Retinal pigment epithelial cell (primary cell): ENCODE measurements around the gene MTREX.

ENCODE experiments used
- DNase-seq: peaks from one replicate; pipeline ENCODE4 v3.0.0-alpha.2; 2010; ENCODE audit warnings: low read depth
- H3K4me3 ChIP-seq: 2 replicates; pipeline ENCODE4 v1.5.1; 2011; ENCODE audit warnings: mild to moderate bottlenecking, low read length, control low read depth, moderate library complexity
- CTCF ChIP-seq: conservative IDR thresholded peaks from 2 replicates; pipeline ENCODE4 v1.5.1; 2011; ENCODE audit warnings: low read depth, low read length, control low read depth, inconsistent platforms

Gene MTREX

GRCh38 chr5:55324815-55325418, 17.1 kb downstream of the MTREX start:
- H3K4me3 ChIP-seq = no peak overlapping the region
- DNase-seq = no peak
- TF ChIP-seq CTCF = peak; percentile 65

- TF ChIP-seq CTCF = no peak
- no peak overlapping the region for H3K4me3 ChIP-seq
Measured at GRCh38 chr5:55325621-55326020, 17.8 kb downstream of the MTREX start.

GRCh38 chr5:55327281-55327680, 19.5 kb downstream of the MTREX start:
- TF ChIP-seq CTCF = no peak
- H3K4me3 ChIP-seq = no peak overlapping the region
- DNase-seq = no peak

More at GRCh38 chr5:55325621-55326020, 17.8 kb downstream of the MTREX start:
- no peak for DNase-seq

- H3K4me3 ChIP-seq = no peak overlapping the region
- DNase-seq = no peak
- no peak for TF ChIP-seq CTCF
Measured at GRCh38 chr5:55331321-55331720, 23.5 kb downstream of the MTREX start.

GRCh38 chr5:55333017-55333416, 25.2 kb downstream of the MTREX start:
- no peak for DNase-seq
- no peak for TF ChIP-seq CTCF
- no peak overlapping the region for H3K4me3 ChIP-seq

- no peak overlapping the region for H3K4me3 ChIP-seq
- no peak for DNase-seq
- TF ChIP-seq CTCF = no peak
Measured at GRCh38 chr5:55333811-55334210, 26.0 kb downstream of the MTREX start.

- DNase-seq = no peak
- TF ChIP-seq CTCF = no peak
- no peak overlapping the region for H3K4me3 ChIP-seq
Measured at GRCh38 chr5:55338092-55338613, 30.4 kb downstream of the MTREX start.
